Nephron progenitor cell (in vitro differentiated cells): ENCODE data around the gene DUSP14.

ENCODE experiments used
- DNase-seq: peaks from one replicate; pipeline ENCODE4 v3.0.0; 2021
- H3K27ac Mint-ChIP-seq: 2 replicates; pipeline ENCODE4 v1.8.0; 2021; ENCODE audit warnings: mild to moderate bottlenecking, moderate library complexity, mixed read lengths
- H3K27me3 Mint-ChIP-seq: 2 replicates; pipeline ENCODE4 v1.8.0; 2021; ENCODE audit warnings: mild to moderate bottlenecking, low read depth, mixed read lengths; ENCODE audit not compliant: poor library complexity
- H3K36me3 Mint-ChIP-seq: 2 replicates; pipeline ENCODE4 v1.8.0; 2021; ENCODE audit warnings: low read depth, mixed read lengths
- H3K4me1 Mint-ChIP-seq: 2 replicates; pipeline ENCODE4 v1.8.0; 2021; ENCODE audit warnings: mixed read lengths
- H3K4me3 Mint-ChIP-seq: 2 replicates; pipeline ENCODE4 v1.8.0; 2021; ENCODE audit warnings: mild to moderate bottlenecking, moderate library complexity, mixed read lengths
- H3K9me3 Mint-ChIP-seq: 2 replicates; pipeline ENCODE4 v1.8.0; 2021; ENCODE audit warnings: mild to moderate bottlenecking, moderate library complexity, mixed read lengths
- CTCF ChIP-seq: fragments of 200-600 bp; sonication (generic); IDR thresholded peaks from 2 replicates; pipeline ENCODE4 v1.5.0; 2021; ENCODE audit warnings: antibody characterized with exemption

DUSP14 gene

GRCh38 chr17:37470181-37470580, 19.5 kb upstream of the DUSP14 start:
- Mint-ChIP-seq H3K27me3 (no peaks in the 10 kb centered on the region), H3K27ac (peak overlapping the region; percentile 62), H3K4me1 (no peaks in the 10 kb centered on the region), H3K9me3 (no peaks in the 10 kb centered on the region), H3K36me3 (peaks cover 62% of the 10 kb centered on the region), H3K4me3 (no peak overlapping the region)
- TF ChIP-seq CTCF, result no peak
- no peak for DNase-seq

GRCh38 chr17:37475731-37476420, 13.8 kb upstream of the DUSP14 start:
- Mint-ChIP-seq H3K4me3 (no peak overlapping the region), H3K36me3 (peaks cover 62% of the 10 kb centered on the region), H3K4me1 (peaks cover 1% of the 10 kb centered on the region), H3K9me3 (no peaks in the 10 kb centered on the region), H3K27me3 (no peaks in the 10 kb centered on the region), H3K27ac (no peak overlapping the region)
- no peak for DNase-seq
- TF ChIP-seq CTCF, result no peak

GRCh38 chr17:37476431-37477120, 13.1 kb upstream of the DUSP14 start:
- no peak overlapping the region for H3K4me3 Mint-ChIP-seq
- DNase-seq, result no peak
- H3K36me3 Mint-ChIP-seq, result peaks cover 56% of the 10 kb centered on the region
- H3K27ac Mint-ChIP-seq, result no peak overlapping the region
- no peaks in the 10 kb centered on the region for H3K9me3 Mint-ChIP-seq
- no peaks in the 10 kb centered on the region for H3K27me3 Mint-ChIP-seq
- peaks cover 7% of the 10 kb centered on the region for H3K4me1 Mint-ChIP-seq
- TF ChIP-seq CTCF, result no peak

GRCh38 chr17:37478187-37478586, 11.5 kb upstream of the DUSP14 start:
- H3K36me3 Mint-ChIP-seq, result peaks cover 51% of the 10 kb centered on the region
- H3K9me3 Mint-ChIP-seq, result no peaks in the 10 kb centered on the region
- no peaks in the 10 kb centered on the region for H3K27me3 Mint-ChIP-seq
- H3K27ac Mint-ChIP-seq, result no peak overlapping the region
- peaks cover 12% of the 10 kb centered on the region for H3K4me1 Mint-ChIP-seq
- TF ChIP-seq CTCF, result no peak
- no peak for DNase-seq
- no peak overlapping the region for H3K4me3 Mint-ChIP-seq

GRCh38 chr17:37479025-37479424, 10.7 kb upstream of the DUSP14 start:
- Mint-ChIP-seq H3K27me3 (no peaks in the 10 kb centered on the region), H3K9me3 (no peaks in the 10 kb centered on the region)
- DNase-seq, result no peak

More at GRCh38 chr17:37479025-37479424, 10.7 kb upstream of the DUSP14 start:
- Mint-ChIP-seq H3K27ac (no peak overlapping the region), H3K4me1 (peaks cover 21% of the 10 kb centered on the region), H3K4me3 (no peak overlapping the region), H3K36me3 (peaks cover 42% of the 10 kb centered on the region)
- TF ChIP-seq CTCF, result no peak
